KMS-11 (cell line): ENCODE measurements around the gene STARD13.

ENCODE experiments used
- H2AFZ ChIP-seq: fragments of 200-600 bp; sonication (generic); 2 replicates; pipeline ENCODE4 v1.6.1; 2016; ENCODE audit warnings: antibody characterized with exemption, mixed run types, low read depth
- H3K27ac ChIP-seq: fragments of 200-600 bp; sonication (generic); 2 replicates; pipeline ENCODE4 v1.6.1; 2016; ENCODE audit warnings: mild to moderate bottlenecking, mixed run types
- H3K27me3 ChIP-seq: fragments of 200-600 bp; sonication (generic); 2 replicates; pipeline ENCODE4 v1.6.1; 2017; ENCODE audit warnings: mild to moderate bottlenecking, low read depth, mixed run types, moderate library complexity; ENCODE audit not compliant: insufficient read depth
- H3K36me3 ChIP-seq: fragments of 200-600 bp; sonication (generic); 2 replicates; pipeline ENCODE4 v1.6.1; 2017; ENCODE audit warnings: mild to moderate bottlenecking, mixed run types; ENCODE audit not compliant: insufficient read depth
- H3K4me1 ChIP-seq: fragments of 200-600 bp; sonication (generic); 2 replicates; pipeline ENCODE4 v1.6.1; 2016; ENCODE audit warnings: mild to moderate bottlenecking, low read depth, mixed run types; ENCODE audit not compliant: poor library complexity, severe bottlenecking
- H3K4me2 ChIP-seq: fragments of 200-600 bp; sonication (generic); 2 replicates; pipeline ENCODE4 v1.7.0; 2016; ENCODE audit warnings: mild to moderate bottlenecking, mixed run types
- H3K4me3 ChIP-seq: fragments of 200-600 bp; sonication (generic); IDR thresholded peaks from 2 replicates; pipeline ENCODE4 v1.6.1; 2017; ENCODE audit warnings: low read depth, low read length, mixed read lengths; ENCODE audit not compliant: insufficient read depth
- H3K79me2 ChIP-seq: fragments of 200-600 bp; sonication (generic); 2 replicates; pipeline ENCODE4 v1.6.1; 2016; ENCODE audit warnings: low read depth, mixed run types; ENCODE audit not compliant: insufficient read depth
- H3K9ac ChIP-seq: fragments of 200-600 bp; sonication (generic); 2 replicates; pipeline ENCODE4 v1.6.1; 2016; ENCODE audit warnings: mild to moderate bottlenecking, mixed run types
- H4K20me1 ChIP-seq: fragments of 200-600 bp; sonication (generic); 2 replicates; pipeline ENCODE4 v1.6.1; 2016; ENCODE audit warnings: mild to moderate bottlenecking, mixed run types; ENCODE audit not compliant: insufficient read depth
- CTCF ChIP-seq: fragments of 200-600 bp; sonication (generic); conservative IDR thresholded peaks from 2 replicates; pipeline ENCODE4 v1.6.1; 2017; ENCODE audit warnings: low read depth, mild to moderate bottlenecking, antibody characterized with exemption, low read length, moderate library complexity, mixed read lengths

The STARD13 gene

GRCh38 chr13:33262062-33262487 is 23.5 kb downstream of the STARD13 start:
- H4K20me1 ChIP-seq, result no peaks in the 10 kb centered on the region
- no peak overlapping the region for H3K9ac ChIP-seq
- H3K4me2 ChIP-seq, result no peak overlapping the region
- H3K4me1 ChIP-seq, result no peaks in the 10 kb centered on the region
- H3K36me3 ChIP-seq, result no peaks in the 10 kb centered on the region
- H3K4me3 ChIP-seq, result no peak overlapping the region
- no peak overlapping the region for H2AFZ ChIP-seq
- no peak for TF ChIP-seq CTCF
- no peaks in the 10 kb centered on the region for H3K79me2 ChIP-seq
- no peaks in the 10 kb centered on the region for H3K27me3 ChIP-seq
- no peak overlapping the region for H3K27ac ChIP-seq

GRCh38 chr13:33261387-33262061 is 24.0 kb downstream of the STARD13 start:
- Histone ChIP-seq H3K36me3 (no peaks in the 10 kb centered on the region), H4K20me1 (no peaks in the 10 kb centered on the region), H3K27me3 (no peaks in the 10 kb centered on the region), H3K27ac (no peak overlapping the region), H3K4me1 (no peaks in the 10 kb centered on the region), H3K4me3 (no peak overlapping the region), H3K79me2 (no peaks in the 10 kb centered on the region), H3K9ac (no peak overlapping the region), H2AFZ (no peak overlapping the region), H3K4me2 (no peak overlapping the region)
- no peak for TF ChIP-seq CTCF

- H3K27me3 ChIP-seq, result no peaks in the 10 kb centered on the region
- H4K20me1 ChIP-seq, result no peaks in the 10 kb centered on the region
- no peak overlapping the region for H3K9ac ChIP-seq
- H3K36me3 ChIP-seq, result no peaks in the 10 kb centered on the region
- no peak overlapping the region for H3K27ac ChIP-seq
- H2AFZ ChIP-seq, result no peak overlapping the region
- H3K79me2 ChIP-seq, result no peaks in the 10 kb centered on the region
- no peaks in the 10 kb centered on the region for H3K4me1 ChIP-seq
- TF ChIP-seq CTCF, result no peak
- no peak overlapping the region for H3K4me3 ChIP-seq
- H3K4me2 ChIP-seq, result no peak overlapping the region
Measured at GRCh38 chr13:33260168-33261098, 25.1 kb downstream of the STARD13 start.

GRCh38 chr13:33259296-33259695 is 26.3 kb downstream of the STARD13 start:
- Histone ChIP-seq H3K9ac (no peak overlapping the region), H3K79me2 (no peaks in the 10 kb centered on the region), H4K20me1 (no peaks in the 10 kb centered on the region), H2AFZ (no peak overlapping the region), H3K4me2 (no peak overlapping the region), H3K27ac (no peak overlapping the region), H3K4me3 (no peak overlapping the region), H3K27me3 (no peaks in the 10 kb centered on the region), H3K4me1 (no peaks in the 10 kb centered on the region), H3K36me3 (no peaks in the 10 kb centered on the region)
- no peak for TF ChIP-seq CTCF
